Fibroblast of the aortic adventitia (primary cell): Measurements from ENCODE around the gene TM7SF2. TPM values are rescaled to one million over a fixed set of nuclear protein-coding genes. Genes with fewer than 3 reads are reported as not detected.

Experiments used
- DNase-seq: peaks from one replicate; pipeline ENCODE4 v3.0.0-alpha.2; 2010; ENCODE audit warnings: low read depth
- H3K4me3 ChIP-seq: 2 replicates; pipeline ENCODE4 v1.5.1; 2011; ENCODE audit warnings: low read depth, mild to moderate bottlenecking, control low read depth, low read length, moderate library complexity
- CTCF ChIP-seq: IDR thresholded peaks from 2 replicates; pipeline ENCODE4 v1.5.1; 2011; ENCODE audit warnings: mild to moderate bottlenecking, low read length, control low read depth, inconsistent platforms; ENCODE audit not compliant: insufficient read depth
- total RNA-seq: library from RNA; depleted of rRNA; stranded (reverse); fragments of >200 nt; gene quantifications from 2 replicates; pipeline ENCODE4 v1.2.3, GENCODE V29; 2012; ENCODE audit warnings: low replicate concordance

Gene TM7SF2
- total RNA-seq, 1 donor, result 10.0 TPM

GRCh38 chr11:65067446-65067845 is 44.2 kb upstream of the TM7SF2 start:
- TF ChIP-seq CTCF, result no peak
- no peak for DNase-seq
- H3K4me3 ChIP-seq, result no peak overlapping the region

GRCh38 chr11:65069217-65069616 is 42.5 kb upstream of the TM7SF2 start:
- DNase-seq, result no peak
- H3K4me3 ChIP-seq, result no peak overlapping the region
- no peak for TF ChIP-seq CTCF

- no peak for TF ChIP-seq CTCF
- no peak for DNase-seq
- H3K4me3 ChIP-seq, result no peak overlapping the region
Observed at GRCh38 chr11:65071907-65072630, 39.6 kb upstream of the TM7SF2 start.

GRCh38 chr11:65072631-65072966 is 39.1 kb upstream of the TM7SF2 start:
- TF ChIP-seq CTCF, result no peak
- DNase-seq, result no peak
- H3K4me3 ChIP-seq, result no peak overlapping the region

GRCh38 chr11:65077451-65077850 is 34.2 kb upstream of the TM7SF2 start:
- no peak overlapping the region for H3K4me3 ChIP-seq
- no peak for DNase-seq
- no peak for TF ChIP-seq CTCF

- DNase-seq, result peak; percentile 28
- TF ChIP-seq CTCF, result peak; percentile 59
- no peak overlapping the region for H3K4me3 ChIP-seq
Observed at GRCh38 chr11:65078151-65078550, 33.5 kb upstream of the TM7SF2 start.

GRCh38 chr11:65078786-65079342 is 32.8 kb upstream of the TM7SF2 start:
- DNase-seq, result no peak
- no peak for TF ChIP-seq CTCF
- no peak overlapping the region for H3K4me3 ChIP-seq
